ENCODE data around the gene GPHN.

GRCh38 chr14:66979101-66979974 lies 471.4 kb downstream of the GPHN start:
- TF ChIP-seq POLR2A (IDR thresholded peaks at IDR 0.05; ENCODE audit: low read depth, low read length) = no peak
- TF ChIP-seq JUN (IDR thresholded peaks at IDR 0.05; ENCODE audit: borderline replicate concordance, insufficient read depth, insufficient read length, low read depth) = no peak
- no peak for TF ChIP-seq MAX (IDR thresholded peaks at IDR 0.05; ENCODE audit: insufficient read depth, insufficient read length)
- TF ChIP-seq CTCF (IDR thresholded peaks at IDR 0.05; ENCODE audit: extremely low read depth in 1 of 2, insufficient read depth in 1 of 2, low read depth in 1 of 2, low read length in 2 of 2) = no peak
- TF ChIP-seq POLR2AphosphoS5 (IDR thresholded peaks at IDR 0.05; ENCODE audit: insufficient read depth, low read depth, low read length) = no peak
